Measurements from ENCODE around the gene CASR.

The CASR gene

GRCh38 chr3:122310361-122310760 lies 126.9 kb downstream of the CASR start:
- no peak for DNase-seq

- no peak for DNase-seq
Measured at GRCh38 chr3:122312826-122313225, 129.4 kb downstream of the CASR start.

GRCh38 chr3:122313281-122313680 lies 129.8 kb downstream of the CASR start:
- no peak for DNase-seq

GRCh38 chr3:122314228-122314876 lies 130.9 kb downstream of the CASR start:
- no peak for DNase-seq

GRCh38 chr3:122315619-122316018 lies 132.2 kb downstream of the CASR start:
- no peak for DNase-seq

GRCh38 chr3:122316368-122316767 lies 132.9 kb downstream of the CASR start:
- DNase-seq = no peak

GRCh38 chr3:122318620-122319019 lies 135.2 kb downstream of the CASR start:
- no peak for DNase-seq

- no peak for DNase-seq
Measured at GRCh38 chr3:122322095-122323075, 138.9 kb downstream of the CASR start.

GRCh38 chr3:122324871-122325323 lies 141.4 kb downstream of the CASR start, which contains the start of gene CSTA:
TSS of gene CSTA (plus strand) at chr3:122325248. CDS start at chr3:122325293, 45 bp downstream.
- DNase-seq = no peak

GRCh38 chr3:122325769-122326168 lies 142.3 kb downstream of the CASR start:
- DNase-seq = no peak

GRCh38 chr3:122331886-122332285 lies 148.4 kb downstream of the CASR start:
- DNase-seq = no peak

- no peak for DNase-seq
Measured at GRCh38 chr3:122332551-122332950, 149.1 kb downstream of the CASR start.

Measured in fibroblast of skin of right biceps (primary cell).